Transverse colon (tissue), 4 donors: ENCODE data around the gene GP2. TPM values are rescaled to one million over a fixed set of nuclear protein-coding genes. Genes with fewer than 3 reads are reported as not detected.
"Not testable (repeated sequence)": the region's sequence is repeated elsewhere in the genome, so short reads cannot be mapped to it uniquely, and the experiment has no call there.

Experiments used
- DNase-seq: peaks from one replicate; pipeline ENCODE4 v3.0.0-alpha.2; 2019
- H3K27ac ChIP-seq, 4 donors: fragments of 200-600 bp; sonication (generic); 2 replicates each; pipeline ENCODE4 v1.5.1; 2016 to 2018; ENCODE audit warnings: inconsistent platforms in 4 of 4
- H3K27me3 ChIP-seq: fragments of 200-600 bp; sonication (generic); 2 replicates; pipeline ENCODE4 v1.5.1; 2017; ENCODE audit warnings: inconsistent platforms
- H3K36me3 ChIP-seq, 4 donors: fragments of 200-600 bp; sonication (generic); 2 replicates each; pipeline ENCODE4 v1.5.1; 2017 to 2019; ENCODE audit warnings: inconsistent platforms in 4 of 4
- H3K4me1 ChIP-seq, 4 donors: fragments of 200-600 bp; sonication (generic); 2 replicates each; pipeline ENCODE4 v1.5.1; 2017 to 2020; ENCODE audit warnings: inconsistent platforms in 4 of 4
- H3K4me3 ChIP-seq, 4 donors: fragments of 200-600 bp; sonication (generic); 1 replicate in 1 of 4; 2 replicates in 3 of 4; pipeline versions ENCODE4 v1.5.1 to v1.6.1; 2017 to 2019; ENCODE audit warnings: inconsistent platforms in 4 of 4
- H3K9me3 ChIP-seq, 2 donors: fragments of 200-600 bp; sonication (generic); 2 replicates each; pipeline ENCODE4 v1.5.1; 2017 to 2019; ENCODE audit warnings: inconsistent platforms in 2 of 2
- CTCF ChIP-seq, 5 experiments: fragments of 200-600 bp in 3 of 5; fragments of 450-650 bp in 2 of 5; sonication (generic) in 3 of 5; IDR thresholded peaks; 1 replicate in 2 of 5; 2 replicates in 3 of 5; pipeline ENCODE4 v1.5.1; 2016 to 2017; ENCODE audit warnings: antibody characterized with exemption in 5 of 5, inconsistent platforms in 3 of 5, mild to moderate bottlenecking in 2 of 5, moderate library complexity in 1 of 5
- EP300 ChIP-seq: sonication (generic); formaldehyde crosslinking; IDR thresholded peaks from one replicate; pipeline ENCODE4 v1.6.1; 2017; ENCODE audit warnings: antibody characterized with exemption, low read depth
- POLR2A ChIP-seq: fragments of 450-650 bp; IDR thresholded peaks from one replicate; pipeline ENCODE4 v1.6.1; 2016; ENCODE audit warnings: antibody characterized with exemption, mild to moderate bottlenecking, moderate library complexity
- POLR2AphosphoS5 ChIP-seq, 3 donors: sonication (generic); formaldehyde crosslinking; IDR thresholded peaks; one replicate each; pipeline ENCODE4 v1.6.1; 2016; ENCODE audit warnings: antibody characterized with exemption in 3 of 3
- WGBS, 2 donors: methylation state at CpG; one replicate each; pipeline ENCODE4 v1.1.5; 2018; ENCODE audit warnings: low coverage in 1 of 2; 5-methylcytosine and 5-hydroxymethylcytosine counted together
- in situ Hi-C, 4 donors: fragments of 200-750 bp; cut with MboI; loops; one replicate each; pipeline versions ENCODE4 v1.15.0 to v1.15.1; 2017; ENCODE audit warnings: low sequenced_read_pairs in 3 of 4, low pct_ligation_motif_present in 1 of 4, low pct_unique_long_range_greater_than_20kb in 1 of 4
- intact Hi-C: fragments of 100-400 bp; cut with DNase I; formaldehyde crosslinking; loops from one replicate; pipeline ENCODE4 v1.15.1; 2023; ENCODE audit warnings: low total_unique reads
- total RNA-seq, 4 donors: library from RNA; depleted of rRNA; stranded (reverse); fragments of >200 nt; gene quantifications; one replicate each; pipeline ENCODE4 v1.1.0, GENCODE V29; 2016

The GP2 gene
- total RNA-seq, 4 donors from 2014 or later, result 1.8 to 3.0 (median 2.8) TPM

GRCh38 chr16:20315764-20316163 is 11.5 kb downstream of the GP2 start:
- in situ Hi-C loops, result no loop called here
- H3K9me3 ChIP-seq, result no peaks in the 10 kb centered on the region
- intact Hi-C loops, result no loop called here
- H3K27ac ChIP-seq, result no peak overlapping the region
- no peak for DNase-seq
- no peaks in the 10 kb centered on the region for H3K36me3 ChIP-seq
- no peak for TF ChIP-seq CTCF (IDR thresholded peaks at IDR 0.05)
- TF ChIP-seq POLR2A, result no peak
- no peak for TF ChIP-seq EP300
- TF ChIP-seq POLR2AphosphoS5 (IDR thresholded peaks at IDR 0.05), result no peak
- no peak overlapping the region for H3K4me3 ChIP-seq
- H3K4me1 ChIP-seq, result no peaks in the 10 kb centered on the region
- 90 to 95% methylated on average over 2 to 6 of the region's 6 CpGs for WGBS, 2 donors
- no peaks in the 10 kb centered on the region for H3K27me3 ChIP-seq

DNA sequence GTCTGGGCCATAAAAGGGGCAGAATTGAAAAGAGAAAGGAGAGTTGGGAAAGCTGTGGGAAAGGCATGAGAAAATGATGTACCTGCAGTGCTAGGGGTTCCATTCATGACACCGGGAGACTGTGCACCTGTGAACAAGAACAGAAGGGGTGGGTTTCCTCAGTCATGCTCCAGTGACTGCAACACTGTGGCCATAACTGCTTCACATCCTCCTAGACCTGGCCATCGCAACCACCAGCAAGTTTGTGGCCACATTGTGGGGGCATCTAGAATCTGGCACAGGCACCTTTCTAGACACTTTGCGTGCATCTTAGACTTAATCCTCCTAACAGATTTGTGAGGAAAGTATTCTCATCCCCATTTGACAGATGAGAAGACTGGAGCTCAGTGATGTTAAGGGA is 12.7 kb downstream of the GP2 start:
- Histone ChIP-seq H3K4me3 (no peak overlapping the region), H3K27me3 (no peaks in the 10 kb centered on the region), H3K4me1 (no peaks in the 10 kb centered on the region), H3K27ac (no peak overlapping the region), H3K9me3 (no peaks in the 10 kb centered on the region), H3K36me3 (no peaks in the 10 kb centered on the region)
- TF ChIP-seq CTCF (IDR thresholded peaks at IDR 0.05), result no peak
- no peak for TF ChIP-seq POLR2AphosphoS5 (IDR thresholded peaks at IDR 0.05)
- no peak for TF ChIP-seq POLR2A
- TF ChIP-seq EP300, result no peak
- WGBS, 2 donors, result 84% methylated on average over 3 of the region's 3 CpGs; no CpG with 5 or more reads in 1 of the 2 donors
- intact Hi-C loops (no loop called here), in situ Hi-C loops (no loop called here)
- DNase-seq, result no peak

GRCh38 chr16:20313741-20314140 is 13.6 kb downstream of the GP2 start:
- Histone ChIP-seq H3K27ac (no peak overlapping the region), H3K27me3 (no peaks in the 10 kb centered on the region), H3K9me3 (no peaks in the 10 kb centered on the region), H3K4me3 (no peak overlapping the region), H3K36me3 (no peaks in the 10 kb centered on the region), H3K4me1 (no peaks in the 10 kb centered on the region)
- WGBS, 2 donors, result 60 to 94% methylated on average over 1 to 3 of the region's 3 CpGs
- intact Hi-C loops (no loop called here), in situ Hi-C loops (no loop called here)
- TF ChIP-seq POLR2AphosphoS5 (IDR thresholded peaks at IDR 0.05), result no peak
- no peak for TF ChIP-seq CTCF (IDR thresholded peaks at IDR 0.05)
- no peak for TF ChIP-seq EP300
- no peak for TF ChIP-seq POLR2A
- no peak for DNase-seq

GRCh38 chr16:20312536-20313095 is 14.7 kb downstream of the GP2 start:
- H3K27ac ChIP-seq, H3K36me3 ChIP-seq, H3K4me1 ChIP-seq, intact Hi-C loops, H3K4me3 ChIP-seq, DNase-seq, H3K27me3 ChIP-seq, H3K9me3 ChIP-seq, in situ Hi-C loops: not testable (repeated sequence)
- 88 to 100% methylated on average over 7 of the region's 7 CpGs for WGBS, 2 donors

DNA sequence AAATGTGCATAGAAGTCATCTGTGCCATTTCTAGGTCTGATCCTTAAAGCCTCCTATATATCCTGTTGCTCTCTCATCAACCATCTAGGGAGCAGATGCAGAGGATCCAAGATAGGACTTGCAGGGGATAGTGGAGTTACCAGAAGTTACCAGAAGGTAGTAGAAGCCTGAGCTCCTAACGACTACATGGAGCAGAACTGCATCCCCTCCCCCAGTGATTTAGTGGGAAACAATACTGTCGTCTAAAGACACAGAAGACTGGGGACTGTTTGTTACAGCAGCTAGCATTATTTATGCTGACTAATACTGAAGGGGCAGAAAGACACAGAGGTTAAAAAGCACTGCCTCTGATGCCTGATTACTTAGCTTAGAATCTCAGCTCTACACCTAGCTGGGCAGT is 15.8 kb downstream of the GP2 start:
- no peak overlapping the region for H3K27ac ChIP-seq
- H3K4me1 ChIP-seq, result no peaks in the 10 kb centered on the region
- H3K36me3 ChIP-seq, result no peaks in the 10 kb centered on the region
- in situ Hi-C loops (no loop called here), intact Hi-C loops (no loop called here)
- no peak overlapping the region for H3K4me3 ChIP-seq
- 50 to 66% methylated on average over 1 to 2 of the region's 2 CpGs for WGBS, 2 donors
- no peak for DNase-seq
- H3K9me3 ChIP-seq, result no peaks in the 10 kb centered on the region
- TF ChIP-seq POLR2AphosphoS5 (IDR thresholded peaks at IDR 0.05), result no peak
- TF ChIP-seq CTCF (IDR thresholded peaks at IDR 0.05), result no peak
- TF ChIP-seq POLR2A, result no peak
- TF ChIP-seq EP300, result no peak
- no peaks in the 10 kb centered on the region for H3K27me3 ChIP-seq
